ENCODE results near the gene CTNNA3.

CTNNA3 gene

DNA sequence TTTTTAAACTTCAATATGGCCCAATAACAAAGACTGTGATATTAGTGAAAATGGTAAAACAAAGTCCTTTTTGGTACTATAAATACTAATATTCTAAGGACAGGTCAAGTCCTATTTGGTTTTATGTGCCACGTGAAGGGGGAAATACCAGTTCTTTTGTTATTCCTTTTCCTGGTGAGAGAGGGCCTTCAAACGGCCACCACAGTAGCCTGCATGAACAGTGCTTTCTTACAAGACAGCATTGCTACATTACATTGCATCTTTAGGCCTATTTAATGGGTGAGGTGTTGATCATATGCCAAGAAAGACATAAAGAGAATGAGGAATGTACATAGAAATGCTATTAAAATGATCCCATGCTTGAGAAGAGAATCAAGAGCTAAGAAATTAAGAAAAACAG lies 555.4 kb downstream of the CTNNA3 start:
- H3K4me1 ChIP-seq (ENCODE audit: insufficient read depth, low read length), result peaks cover 6% of the 10 kb centered on the region; the same call in 1 of the 2 replicates
- H3K27ac ChIP-seq (ENCODE audit: low read length), result no peak overlapping the region
- no peak overlapping the region for H3K9ac ChIP-seq (ENCODE audit: low read depth, low read length)
- H3K27me3 ChIP-seq (ENCODE audit: insufficient read depth, low read length), result no peaks in the 10 kb centered on the region
- no peak overlapping the region for H3K4me3 ChIP-seq (ENCODE audit: low read length)
- H3K9me3 ChIP-seq (ENCODE audit: insufficient read depth, low read depth, low read length), result no peaks in the 10 kb centered on the region
- H3K36me3 ChIP-seq (ENCODE audit: insufficient read depth, low read depth, low read length), result no peaks in the 10 kb centered on the region

DNA sequence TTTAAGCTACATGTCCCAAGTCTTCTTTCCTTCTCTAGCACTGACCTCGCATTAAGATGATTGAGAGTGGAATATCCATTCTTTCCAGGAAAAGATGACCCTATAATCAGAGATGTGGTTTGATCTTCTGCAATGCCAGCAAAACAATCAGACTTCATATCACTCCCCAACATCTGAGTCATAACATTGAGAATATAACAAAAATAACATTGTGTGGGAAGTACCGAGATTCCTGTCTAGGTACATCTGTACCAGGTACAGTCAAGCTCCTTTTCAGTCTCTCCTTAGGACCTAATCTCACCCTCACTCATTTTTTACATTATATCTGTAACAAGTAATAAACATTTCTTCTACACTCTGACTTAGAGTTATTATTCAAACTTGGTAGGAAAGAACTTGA lies 568.6 kb downstream of the CTNNA3 start:
- Histone ChIP-seq H3K9ac (ENCODE audit: low read depth, low read length) (no peak overlapping the region), H3K36me3 (ENCODE audit: insufficient read depth, low read depth, low read length) (no peaks in the 10 kb centered on the region), H3K4me3 (ENCODE audit: low read length) (no peak overlapping the region), H3K9me3 (ENCODE audit: insufficient read depth, low read depth, low read length) (no peaks in the 10 kb centered on the region), H3K27ac (ENCODE audit: low read length) (no peak overlapping the region), H3K4me1 (ENCODE audit: insufficient read depth, low read length) (no peaks in the 10 kb centered on the region), H3K27me3 (ENCODE audit: insufficient read depth, low read length) (no peaks in the 10 kb centered on the region)

- no peak overlapping the region for H3K27ac ChIP-seq (ENCODE audit: low read length)
- H3K9ac ChIP-seq (ENCODE audit: low read depth, low read length), result no peak overlapping the region
- H3K4me1 ChIP-seq (ENCODE audit: insufficient read depth, low read length), result no peaks in the 10 kb centered on the region
- no peaks in the 10 kb centered on the region for H3K36me3 ChIP-seq (ENCODE audit: insufficient read depth, low read depth, low read length)
- no peaks in the 10 kb centered on the region for H3K9me3 ChIP-seq (ENCODE audit: insufficient read depth, low read depth, low read length)
- H3K4me3 ChIP-seq (ENCODE audit: low read length), result no peak overlapping the region
- H3K27me3 ChIP-seq (ENCODE audit: insufficient read depth, low read length), result no peaks in the 10 kb centered on the region
Observed at GRCh38 chr10:67119651-67120050, 576.3 kb downstream of the CTNNA3 start.

- no peak overlapping the region for H3K4me3 ChIP-seq (ENCODE audit: low read length)
Observed at GRCh38 chr10:67115972-67116371, 580.0 kb downstream of the CTNNA3 start.

GRCh38 chr10:67114945-67115344 lies 581.0 kb downstream of the CTNNA3 start:
- Histone ChIP-seq H3K27ac (ENCODE audit: low read length) (no peak overlapping the region), H3K27me3 (ENCODE audit: insufficient read depth, low read length) (no peaks in the 10 kb centered on the region), H3K4me3 (ENCODE audit: low read length) (no peak overlapping the region), H3K36me3 (ENCODE audit: insufficient read depth, low read depth, low read length) (no peaks in the 10 kb centered on the region), H3K9ac (ENCODE audit: low read depth, low read length) (no peak overlapping the region), H3K4me1 (ENCODE audit: insufficient read depth, low read length) (no peaks in the 10 kb centered on the region), H3K9me3 (ENCODE audit: insufficient read depth, low read depth, low read length) (no peaks in the 10 kb centered on the region)

More at GRCh38 chr10:67115972-67116371, 580.0 kb downstream of the CTNNA3 start:
- no peak overlapping the region for H3K27ac ChIP-seq (ENCODE audit: low read length)
- no peaks in the 10 kb centered on the region for H3K9me3 ChIP-seq (ENCODE audit: insufficient read depth, low read depth, low read length)
- H3K27me3 ChIP-seq (ENCODE audit: insufficient read depth, low read length), result no peaks in the 10 kb centered on the region
- no peak overlapping the region for H3K9ac ChIP-seq (ENCODE audit: low read depth, low read length)
- H3K4me1 ChIP-seq (ENCODE audit: insufficient read depth, low read length), result no peaks in the 10 kb centered on the region
- no peaks in the 10 kb centered on the region for H3K36me3 ChIP-seq (ENCODE audit: insufficient read depth, low read depth, low read length)

DNA sequence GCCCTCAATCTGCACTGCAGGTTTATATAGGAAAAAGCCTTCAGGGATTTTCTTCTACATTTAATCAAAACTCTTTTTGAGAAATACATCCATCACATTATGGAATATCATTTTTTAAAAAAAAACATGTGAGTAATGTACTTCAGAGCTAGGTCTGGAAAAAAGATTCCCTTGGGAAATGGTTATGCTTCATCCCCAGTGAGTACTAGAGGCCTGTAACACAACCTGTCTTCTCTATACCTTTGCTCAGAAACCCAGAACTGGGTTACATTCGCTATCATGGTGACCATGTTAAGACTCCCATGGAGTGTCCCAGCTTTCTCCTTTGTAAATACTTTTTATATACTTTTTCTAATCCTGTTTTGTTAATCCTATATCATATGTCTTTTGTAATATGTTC lies 583.2 kb downstream of the CTNNA3 start:
- Histone ChIP-seq H3K27me3 (ENCODE audit: insufficient read depth, low read length) (no peaks in the 10 kb centered on the region), H3K36me3 (ENCODE audit: insufficient read depth, low read depth, low read length) (no peaks in the 10 kb centered on the region), H3K9me3 (ENCODE audit: insufficient read depth, low read depth, low read length) (no peaks in the 10 kb centered on the region), H3K4me1 (ENCODE audit: insufficient read depth, low read length) (no peaks in the 10 kb centered on the region), H3K27ac (ENCODE audit: low read length) (no peak overlapping the region), H3K4me3 (ENCODE audit: low read length) (no peak overlapping the region), H3K9ac (ENCODE audit: low read depth, low read length) (no peak overlapping the region)

DNA sequence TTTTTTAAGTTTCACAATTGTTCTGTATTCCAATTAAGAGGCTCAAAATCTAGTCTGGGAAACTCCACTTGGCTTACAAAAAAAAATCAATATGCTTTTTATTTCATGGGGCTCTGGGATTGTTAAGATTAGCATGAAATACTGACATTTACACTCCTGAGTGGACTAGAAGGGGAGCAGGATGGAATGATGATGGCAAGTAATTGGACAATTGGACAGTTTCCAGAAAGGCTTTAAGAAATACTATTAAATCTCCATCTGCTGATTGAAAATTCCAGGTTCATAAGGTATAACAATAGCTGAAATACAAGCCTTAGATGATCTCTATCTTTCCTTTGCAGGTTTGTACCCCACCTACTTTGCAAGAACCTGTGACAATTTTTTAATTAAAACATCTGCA lies 585.7 kb downstream of the CTNNA3 start:
- no peaks in the 10 kb centered on the region for H3K36me3 ChIP-seq (ENCODE audit: insufficient read depth, low read depth, low read length)

GRCh38 chr10:67107670-67108069 lies 588.3 kb downstream of the CTNNA3 start:
- H3K27ac ChIP-seq (ENCODE audit: low read length), result no peak overlapping the region
- H3K4me3 ChIP-seq (ENCODE audit: low read length), result no peak overlapping the region
- no peaks in the 10 kb centered on the region for H3K27me3 ChIP-seq (ENCODE audit: insufficient read depth, low read length)
- H3K4me1 ChIP-seq (ENCODE audit: insufficient read depth, low read length), result no peaks in the 10 kb centered on the region
- H3K36me3 ChIP-seq (ENCODE audit: insufficient read depth, low read depth, low read length), result no peaks in the 10 kb centered on the region
- no peaks in the 10 kb centered on the region for H3K9me3 ChIP-seq (ENCODE audit: insufficient read depth, low read depth, low read length)
- H3K9ac ChIP-seq (ENCODE audit: low read depth, low read length), result no peak overlapping the region

More for the DNA sequence above, 585.7 kb downstream of the CTNNA3 start:
- Histone ChIP-seq H3K9me3 (ENCODE audit: insufficient read depth, low read depth, low read length) (no peaks in the 10 kb centered on the region), H3K4me3 (ENCODE audit: low read length) (no peak overlapping the region), H3K27ac (ENCODE audit: low read length) (no peak overlapping the region), H3K4me1 (ENCODE audit: insufficient read depth, low read length) (no peaks in the 10 kb centered on the region), H3K27me3 (ENCODE audit: insufficient read depth, low read length) (no peaks in the 10 kb centered on the region), H3K9ac (ENCODE audit: low read depth, low read length) (no peak overlapping the region)

- Histone ChIP-seq H3K27me3 (ENCODE audit: insufficient read depth, low read length) (no peaks in the 10 kb centered on the region), H3K27ac (ENCODE audit: low read length) (no peak overlapping the region), H3K9me3 (ENCODE audit: insufficient read depth, low read depth, low read length) (no peaks in the 10 kb centered on the region), H3K4me1 (ENCODE audit: insufficient read depth, low read length) (peaks cover 17% of the 10 kb centered on the region; the same call in 1 of the 2 replicates), H3K9ac (ENCODE audit: low read depth, low read length) (no peak overlapping the region), H3K4me3 (ENCODE audit: low read length) (no peak overlapping the region), H3K36me3 (ENCODE audit: insufficient read depth, low read depth, low read length) (no peaks in the 10 kb centered on the region)
Observed at GRCh38 chr10:67100951-67101350, 595.0 kb downstream of the CTNNA3 start.

GRCh38 chr10:67098461-67098860 lies 597.5 kb downstream of the CTNNA3 start:
- Histone ChIP-seq H3K9me3 (ENCODE audit: insufficient read depth, low read depth, low read length) (no peaks in the 10 kb centered on the region), H3K4me1 (ENCODE audit: insufficient read depth, low read length) (peaks cover 17% of the 10 kb centered on the region; the same call in 1 of the 2 replicates), H3K27me3 (ENCODE audit: insufficient read depth, low read length) (no peaks in the 10 kb centered on the region), H3K9ac (ENCODE audit: low read depth, low read length) (peak overlapping the region; percentile 28; the same call in 1 of the 2 replicates), H3K36me3 (ENCODE audit: insufficient read depth, low read depth, low read length) (no peaks in the 10 kb centered on the region), H3K27ac (ENCODE audit: low read length) (peak overlapping the region; percentile 58), H3K4me3 (ENCODE audit: low read length) (peak overlapping the region; percentile 26; the same call in 1 of the 2 replicates)

- H3K27ac ChIP-seq (ENCODE audit: low read length), result no peak overlapping the region
Observed at GRCh38 chr10:67095531-67095930, 600.5 kb downstream of the CTNNA3 start.

GRCh38 chr10:67088036-67088435 lies 608.0 kb downstream of the CTNNA3 start:
- H3K9ac ChIP-seq (ENCODE audit: low read depth, low read length), result no peak overlapping the region
- no peaks in the 10 kb centered on the region for H3K27me3 ChIP-seq (ENCODE audit: insufficient read depth, low read length)
- H3K36me3 ChIP-seq (ENCODE audit: insufficient read depth, low read depth, low read length), result no peaks in the 10 kb centered on the region
- no peak overlapping the region for H3K27ac ChIP-seq (ENCODE audit: low read length)
- H3K9me3 ChIP-seq (ENCODE audit: insufficient read depth, low read depth, low read length), result no peaks in the 10 kb centered on the region
- H3K4me3 ChIP-seq (ENCODE audit: low read length), result no peak overlapping the region
- H3K4me1 ChIP-seq (ENCODE audit: insufficient read depth, low read length), result no peaks in the 10 kb centered on the region

More at GRCh38 chr10:67095531-67095930, 600.5 kb downstream of the CTNNA3 start:
- Histone ChIP-seq H3K4me1 (ENCODE audit: insufficient read depth, low read length) (peaks cover 17% of the 10 kb centered on the region; the same call in 1 of the 2 replicates), H3K9me3 (ENCODE audit: insufficient read depth, low read depth, low read length) (no peaks in the 10 kb centered on the region), H3K36me3 (ENCODE audit: insufficient read depth, low read depth, low read length) (no peaks in the 10 kb centered on the region), H3K9ac (ENCODE audit: low read depth, low read length) (no peak overlapping the region), H3K27me3 (ENCODE audit: insufficient read depth, low read length) (no peaks in the 10 kb centered on the region), H3K4me3 (ENCODE audit: low read length) (no peak overlapping the region)

DNA sequence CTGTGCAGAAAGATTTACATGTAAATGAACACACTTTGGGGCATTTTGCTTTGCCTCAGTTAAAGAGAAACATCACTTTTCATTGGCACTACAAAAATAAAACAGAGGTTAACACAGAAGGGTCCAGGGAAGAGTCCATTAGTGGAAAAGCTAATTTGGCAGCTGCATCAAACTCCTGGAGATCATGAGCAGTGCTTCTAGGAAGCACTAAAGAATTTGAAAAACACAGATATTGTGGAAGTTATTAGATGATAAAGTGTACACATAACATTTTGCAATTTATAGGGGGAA lies 608.9 kb downstream of the CTNNA3 start:
- H3K9ac ChIP-seq (ENCODE audit: low read depth, low read length), result no peak overlapping the region
- no peaks in the 10 kb centered on the region for H3K4me1 ChIP-seq (ENCODE audit: insufficient read depth, low read length)
- H3K36me3 ChIP-seq (ENCODE audit: insufficient read depth, low read depth, low read length), result no peaks in the 10 kb centered on the region
- H3K27ac ChIP-seq (ENCODE audit: low read length), result no peak overlapping the region
- no peaks in the 10 kb centered on the region for H3K9me3 ChIP-seq (ENCODE audit: insufficient read depth, low read depth, low read length)
- H3K27me3 ChIP-seq (ENCODE audit: insufficient read depth, low read length), result no peaks in the 10 kb centered on the region
- H3K4me3 ChIP-seq (ENCODE audit: low read length), result no peak overlapping the region
